CD4-positive, alpha-beta T cell (primary cell): Measurements from ENCODE around the gene RETREG2. TPM values are rescaled to one million over a fixed set of nuclear protein-coding genes. Genes with fewer than 3 reads are reported as not detected.

Source experiments
- ATAC-seq: fragments of 200-7000 bp; cut with Tn5 transposase; one replicate; pipeline ENCODE4 v1.10.0; 2022; ENCODE audit warnings: mild to moderate bottlenecking; ENCODE audit not compliant: poor library complexity
- CTCF ChIA-PET: fragments of 350-600 bp; sonication (Branson Sonifier 250); formaldehyde crosslinking; loops from one replicate; lab custom pipeline; 2021; ENCODE audit warnings: antibody characterized with exemption, inconsistent platforms; lab: Charles Lee
- POLR2A ChIA-PET: fragments of 350-600 bp; sonication (Branson Sonifier 250); formaldehyde crosslinking; loops from one replicate; lab custom pipeline; 2021; ENCODE audit warnings: antibody characterized with exemption, inconsistent platforms; lab: Charles Lee
- DNase-seq, 14 experiments: peaks; one replicate each; pipeline ENCODE4 v3.0.0-alpha.2; 2013 to 2020; ENCODE audit warnings: mixed read lengths in 2 of 14
- H3K27ac ChIP-seq, 2 donors: one replicate each; pipeline versions ENCODE4 v1.5.1 to v1.7.0; 2013; ENCODE audit warnings: low read length in 2 of 2, low read depth in 1 of 2, mild to moderate bottlenecking in 1 of 2
- H3K27me3 ChIP-seq, 2 experiments: 1 replicate in 1 of 2; 2 replicates in 1 of 2; pipeline versions ENCODE4 v1.6.1 to v1.7.0; 2013; ENCODE audit warnings: low read length in 2 of 2, control low read depth in 1 of 2, mild to moderate bottlenecking in 1 of 2, moderate library complexity in 1 of 2; ENCODE audit not compliant: insufficient read depth in 2 of 2, control insufficient read depth in 1 of 2
- H3K36me3 ChIP-seq: one replicate; pipeline ENCODE4 v1.6.1; 2013; ENCODE audit warnings: low read length, control low read depth; ENCODE audit not compliant: insufficient read depth
- H3K4me1 ChIP-seq: one replicate; pipeline ENCODE4 v1.6.1; 2013; ENCODE audit warnings: low read length, control low read depth; ENCODE audit not compliant: insufficient read depth
- H3K4me3 ChIP-seq: one replicate; pipeline ENCODE4 v1.5.1; 2013; ENCODE audit warnings: mild to moderate bottlenecking, low read length, moderate library complexity
- H3K9me3 ChIP-seq, 2 experiments: 1 replicate in 1 of 2; 2 replicates in 1 of 2; pipeline versions ENCODE4 v1.6.1 to v1.7.0; 2013; ENCODE audit warnings: low read length in 2 of 2, mild to moderate bottlenecking in 2 of 2, control low read depth in 1 of 2, moderate library complexity in 1 of 2; ENCODE audit not compliant: control insufficient read depth in 1 of 2, insufficient read depth in 1 of 2
- H3K27ac Mint-ChIP-seq: one replicate; pipeline ENCODE4 v1.8.0; 2020; ENCODE audit warnings: mixed read lengths
- H3K27me3 Mint-ChIP-seq: one replicate; pipeline ENCODE4 v1.8.0; 2021; ENCODE audit warnings: mixed read lengths
- H3K36me3 Mint-ChIP-seq: one replicate; pipeline ENCODE4 v1.8.0; 2021; ENCODE audit warnings: low read depth, mixed read lengths
- H3K4me1 Mint-ChIP-seq: one replicate; pipeline ENCODE4 v1.8.0; 2021; ENCODE audit warnings: low read depth, mixed read lengths
- H3K4me3 Mint-ChIP-seq: one replicate; pipeline ENCODE4 v1.8.0; 2020; ENCODE audit warnings: mild to moderate bottlenecking, mixed read lengths
- H3K9me3 Mint-ChIP-seq: one replicate; pipeline ENCODE4 v1.8.0; 2020; ENCODE audit warnings: mixed read lengths
- intact Hi-C, 2 experiments: fragments of 100-400 bp; cut with DNase I in 1 of 2; cut with micrococcal nuclease in 1 of 2; formaldehyde crosslinking; loops; one replicate each; pipeline versions ENCODE4 v1.15.1 to v1.9.0; 2023 to 2025; cut with DNase I, micrococcal nuclease
- polyA plus RNA-seq, 2 donors: library from polyadenylated mRNA; unstranded; fragments of 120-200 nt; gene quantifications; one replicate each; pipeline ENCODE4 v1.2.1, GENCODE V29; 2013
- total RNA-seq, 174 experiments: library from RNA in 2 of 174; stranded (reverse) in 2 of 174; gene quantifications; one replicate each; pipeline ENCODE4 v1.2.3 and lab custom pipeline; 2021 to 2026
- TF ChIP-seq, protein P1 (sequence below): fragments of 200-600 bp; IDR thresholded peaks from one replicate; pipeline ENCODE4 v1.8.0; 2022; ENCODE audit warnings: antibody characterized with exemption, mild to moderate bottlenecking

RETREG2 gene, protein sequence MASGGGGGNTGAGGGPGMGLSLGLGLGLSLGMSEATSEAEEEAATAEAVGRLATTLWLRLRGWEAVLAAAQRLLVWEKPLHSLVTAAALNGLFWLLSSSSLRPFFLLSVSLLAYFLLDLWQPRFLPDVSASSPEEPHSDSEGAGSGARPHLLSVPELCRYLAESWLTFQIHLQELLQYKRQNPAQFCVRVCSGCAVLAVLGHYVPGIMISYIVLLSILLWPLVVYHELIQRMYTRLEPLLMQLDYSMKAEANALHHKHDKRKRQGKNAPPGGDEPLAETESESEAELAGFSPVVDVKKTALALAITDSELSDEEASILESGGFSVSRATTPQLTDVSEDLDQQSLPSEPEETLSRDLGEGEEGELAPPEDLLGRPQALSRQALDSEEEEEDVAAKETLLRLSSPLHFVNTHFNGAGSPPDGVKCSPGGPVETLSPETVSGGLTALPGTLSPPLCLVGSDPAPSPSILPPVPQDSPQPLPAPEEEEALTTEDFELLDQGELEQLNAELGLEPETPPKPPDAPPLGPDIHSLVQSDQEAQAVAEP
- total RNA-seq = 10 to 100 TPM; 82.3 to 83.2 TPM
- 74.1 TPM for polyA plus RNA-seq (2013, experiment 1 of 2)
- polyA plus RNA-seq (2013, experiment 2 of 2) = 73.4 TPM
- 22.7 to 230 (median 142) reads per million in 172 experiments for total RNA-seq (lab: John Stamatoyannopoulos, UW)

DNA sequence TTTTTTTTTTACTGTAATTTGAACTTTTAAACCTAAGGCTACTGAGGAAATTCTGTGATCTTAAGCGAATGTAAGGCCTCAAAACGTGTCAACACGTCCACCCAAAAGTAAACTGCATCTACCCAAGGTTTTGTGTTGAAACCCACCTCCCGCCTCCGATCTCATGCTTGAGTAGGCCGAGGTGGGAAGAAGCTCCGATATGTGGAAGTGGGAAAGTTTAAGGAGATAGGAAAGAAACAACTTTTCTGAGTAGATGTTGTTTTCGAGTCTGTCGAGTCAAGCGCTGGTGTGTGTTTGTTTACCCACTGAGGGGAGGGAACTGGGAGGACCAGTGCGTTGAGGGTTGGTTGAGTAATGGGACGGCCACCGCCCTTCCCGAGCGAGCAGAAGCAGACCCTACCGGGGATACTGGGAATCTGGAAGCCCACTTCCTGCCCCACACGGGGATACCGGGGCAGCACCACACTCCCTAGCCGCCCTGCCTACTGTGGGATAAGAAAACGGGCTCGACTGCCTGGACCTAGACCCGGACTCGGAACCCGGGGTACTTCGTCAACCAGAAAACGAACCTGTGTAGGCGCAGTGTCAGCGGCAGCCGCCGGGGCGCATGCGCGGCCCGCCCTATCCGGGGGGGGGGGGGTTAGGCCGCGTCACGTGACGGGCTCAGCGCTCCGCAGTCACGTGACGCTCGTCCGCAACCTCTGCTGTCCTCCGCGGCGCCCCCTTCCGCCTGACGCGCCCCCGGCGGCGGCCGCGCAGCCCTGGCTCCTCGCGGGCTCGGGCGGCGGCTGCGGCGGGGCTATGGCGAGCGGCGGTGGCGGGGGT, at the start of gene RETREG2:
Gene RETREG2 (plus strand): TSS at position 724 of the 825 bp plus-strand sequence. CDS start 78 bp downstream, at position 802.
- no peaks in the 10 kb centered on the region for H3K27me3 ChIP-seq
- Mint-ChIP-seq H3K4me3 (peak within 1 kb of the TSS; percentile 94), H3K36me3 (peaks cover 80% of the 10 kb centered on the region), H3K9me3 (no peaks in the 10 kb centered on the region), H3K27me3 (no peaks in the 10 kb centered on the region), H3K27ac (peak within 1 kb of the TSS; percentile 99), H3K4me1 (peaks cover 72% of the 10 kb centered on the region)
- no peaks in the 10 kb centered on the region for H3K9me3 ChIP-seq
- peak within 1 kb of the TSS; percentile 97 to 99 for H3K27ac ChIP-seq
- TF ChIP-seq, protein P1, sequence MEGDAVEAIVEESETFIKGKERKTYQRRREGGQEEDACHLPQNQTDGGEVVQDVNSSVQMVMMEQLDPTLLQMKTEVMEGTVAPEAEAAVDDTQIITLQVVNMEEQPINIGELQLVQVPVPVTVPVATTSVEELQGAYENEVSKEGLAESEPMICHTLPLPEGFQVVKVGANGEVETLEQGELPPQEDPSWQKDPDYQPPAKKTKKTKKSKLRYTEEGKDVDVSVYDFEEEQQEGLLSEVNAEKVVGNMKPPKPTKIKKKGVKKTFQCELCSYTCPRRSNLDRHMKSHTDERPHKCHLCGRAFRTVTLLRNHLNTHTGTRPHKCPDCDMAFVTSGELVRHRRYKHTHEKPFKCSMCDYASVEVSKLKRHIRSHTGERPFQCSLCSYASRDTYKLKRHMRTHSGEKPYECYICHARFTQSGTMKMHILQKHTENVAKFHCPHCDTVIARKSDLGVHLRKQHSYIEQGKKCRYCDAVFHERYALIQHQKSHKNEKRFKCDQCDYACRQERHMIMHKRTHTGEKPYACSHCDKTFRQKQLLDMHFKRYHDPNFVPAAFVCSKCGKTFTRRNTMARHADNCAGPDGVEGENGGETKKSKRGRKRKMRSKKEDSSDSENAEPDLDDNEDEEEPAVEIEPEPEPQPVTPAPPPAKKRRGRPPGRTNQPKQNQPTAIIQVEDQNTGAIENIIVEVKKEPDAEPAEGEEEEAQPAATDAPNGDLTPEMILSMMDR = no peak
- POLR2A ChIA-PET = interaction anchor here (0.6 to 5.5 kb wide), 15 partner anchors 12 to 211 kb away, joined by 3 to 139 read pairs (median 9); partner anchors contain the start of genes ANKZF1, ATG9A, DNAJB2 and NHEJ1
- H3K4me1 ChIP-seq = peaks cover 89% of the 10 kb centered on the region
- ATAC-seq (peak; percentile 66), DNase-seq (peak; percentile 67 to 96 (median 78))
- intact Hi-C loops = loop anchor here (1.0 to 10.0 kb wide), 13 partner anchors 17 to 780 kb away; partner anchors contain the start of genes DNAJB2 (in 2 of the 2), ZFAND2B (in 2 of the 2), ANKZF1 (in 1 of the 2) and ATG9A (in 1 of the 2)
- H3K36me3 ChIP-seq = peaks cover 57% of the 10 kb centered on the region
- CTCF ChIA-PET = interaction anchor here (1.0 to 2.5 kb wide), 2 partner anchors 29 to 117 kb away, joined by 3 to 10 read pairs; partner anchors contain the start of gene ZFAND2B
- H3K4me3 ChIP-seq = peak within 1 kb of the TSS; percentile 90

DNA sequence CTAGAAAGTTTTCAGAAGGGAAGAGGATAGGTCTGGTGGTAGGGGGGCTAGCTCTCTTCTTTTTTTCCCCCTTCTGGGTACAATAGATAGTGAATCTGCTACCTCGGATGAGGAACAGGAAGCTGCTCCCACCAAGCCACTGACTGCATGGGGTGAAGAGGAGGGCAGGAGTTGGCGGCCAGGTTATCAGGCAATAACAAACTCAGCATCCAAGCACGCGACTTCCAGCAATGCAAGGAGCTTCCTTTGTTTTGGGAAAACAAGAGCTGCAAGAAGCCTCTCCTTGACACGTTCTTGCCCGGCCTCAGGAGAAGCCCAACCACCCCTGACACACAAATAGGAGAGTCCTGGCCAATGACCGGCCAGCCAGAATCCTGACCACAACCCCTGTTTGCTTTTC, 49.7 kb upstream of the RETREG2 start:
- Histone ChIP-seq H3K36me3 (peaks cover 8% of the 10 kb centered on the region), H3K27me3 (no peaks in the 10 kb centered on the region), H3K27ac (no peak overlapping the region), H3K9me3 (no peaks in the 10 kb centered on the region), H3K4me3 (no peak overlapping the region), H3K4me1 (peaks cover 7% of the 10 kb centered on the region)
- no peak overlapping the region for H3K27ac Mint-ChIP-seq
- no peak for ATAC-seq
- no peak overlapping the region for H3K4me3 Mint-ChIP-seq
- intact Hi-C loops = no loop called here
- no peak for DNase-seq
- H3K9me3 Mint-ChIP-seq = no peaks in the 10 kb centered on the region
- peaks cover 23% of the 10 kb centered on the region for H3K36me3 Mint-ChIP-seq
- TF ChIP-seq, protein P1 = no peak
- ChIA-PET CTCF (interaction anchor here (0.8 kb wide), 1 partner anchor 27 kb away, joined by 3 read pairs; no protein-coding TSS in a partner anchor), POLR2A (interaction anchor here (1.2 kb wide), 1 partner anchor 49 kb away, joined by 3 read pairs; no protein-coding TSS in a partner anchor)
- H3K27me3 Mint-ChIP-seq = no peaks in the 10 kb centered on the region
- H3K4me1 Mint-ChIP-seq = peaks cover 24% of the 10 kb centered on the region

DNA sequence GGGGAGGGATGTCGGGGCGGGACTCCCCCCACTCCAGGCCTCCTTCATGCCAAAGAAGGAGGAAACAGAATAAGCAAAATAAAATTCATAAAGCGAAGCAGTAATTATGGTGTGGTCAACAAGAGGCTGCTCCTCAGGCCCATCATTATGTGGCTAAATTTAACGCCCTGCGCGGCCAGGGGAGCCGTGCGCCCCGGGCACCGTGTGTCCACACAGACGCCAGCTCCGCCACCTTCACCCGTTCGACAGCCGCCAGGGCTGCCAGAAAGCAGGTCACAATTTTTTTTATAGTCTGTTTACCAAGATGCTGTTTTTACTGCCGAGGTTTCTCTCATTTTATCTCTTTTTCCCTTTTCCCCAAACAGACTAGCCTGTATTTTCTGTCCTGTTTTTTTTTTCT, 48.5 kb upstream of the RETREG2 start:
- H3K27me3 Mint-ChIP-seq = no peaks in the 10 kb centered on the region
- H3K4me1 Mint-ChIP-seq = peaks cover 15% of the 10 kb centered on the region
- peaks cover 8% of the 10 kb centered on the region for H3K36me3 ChIP-seq
- DNase-seq = no peak
- ChIA-PET POLR2A (interaction anchor here (1.2 kb wide), 1 partner anchor 50 kb away, joined by 3 read pairs; no protein-coding TSS in a partner anchor), CTCF (no interaction called here)
- H3K27me3 ChIP-seq = no peaks in the 10 kb centered on the region
- intact Hi-C loops = no loop called here
- H3K4me3 ChIP-seq = no peak overlapping the region
- H3K9me3 Mint-ChIP-seq = no peaks in the 10 kb centered on the region
- peaks cover 6% of the 10 kb centered on the region for H3K4me1 ChIP-seq
- H3K4me3 Mint-ChIP-seq = no peak overlapping the region
- no peak overlapping the region for H3K27ac Mint-ChIP-seq
- TF ChIP-seq, protein P1 = no peak
- no peak for ATAC-seq
- H3K36me3 Mint-ChIP-seq = peaks cover 26% of the 10 kb centered on the region
- H3K27ac ChIP-seq = no peak overlapping the region
- H3K9me3 ChIP-seq = no peaks in the 10 kb centered on the region
